Measurements from ENCODE around the gene NCKIPSD.

The NCKIPSD gene

GRCh38 chr3:48678566-48679380 is 6.9 kb downstream of the NCKIPSD start:
- DNase-seq = no peak

DNA sequence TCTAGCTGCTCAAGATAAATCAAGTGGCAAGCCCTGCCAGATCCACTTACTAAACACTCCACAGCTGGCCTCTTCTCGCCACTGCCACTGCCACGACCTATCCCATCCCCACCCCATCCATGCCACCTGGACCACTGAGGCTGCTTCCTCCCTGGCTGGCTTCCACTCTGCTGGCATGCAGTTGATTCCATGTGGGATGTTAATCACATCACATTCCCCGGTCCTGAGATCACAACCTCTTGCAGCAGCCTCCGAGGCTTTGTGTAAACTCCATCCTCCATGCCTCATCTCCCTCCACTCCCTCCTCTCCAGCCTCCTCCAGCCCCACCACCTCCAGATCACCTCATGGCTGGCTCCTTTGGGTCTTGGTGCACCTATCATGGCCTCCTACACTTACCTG is 7.7 kb downstream of the NCKIPSD start:
- DNase-seq = no peak

GRCh38 chr3:48674505-48674904 is 11.2 kb downstream of the NCKIPSD start:
- DNase-seq = no peak

DNA sequence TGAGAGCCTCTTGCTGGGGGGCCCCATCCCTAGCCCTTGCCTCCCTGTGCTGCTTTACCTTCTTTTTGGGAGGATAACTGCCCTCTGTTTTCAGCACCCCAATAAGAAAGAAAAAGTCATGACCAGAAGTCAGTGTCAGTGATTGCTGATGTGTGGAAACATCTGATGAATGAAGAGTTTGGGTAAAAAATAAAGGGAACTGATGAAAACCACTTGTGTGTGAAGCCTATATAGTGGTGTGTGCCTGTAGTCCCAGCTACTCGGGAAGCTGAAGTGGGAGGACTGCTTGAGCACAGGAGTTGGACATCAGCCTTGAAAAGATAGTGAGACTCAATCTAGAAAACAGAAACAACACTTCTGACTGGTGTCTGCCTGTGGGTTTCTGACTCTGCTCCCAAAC is 13.2 kb downstream of the NCKIPSD start:
- DNase-seq = no peak

GRCh38 chr3:48664929-48665328 is 20.8 kb downstream of the NCKIPSD start:
- DNase-seq = no peak

GRCh38 chr3:48664313-48664644 is 21.4 kb downstream of the NCKIPSD start:
- DNase-seq = no peak

GRCh38 chr3:48663489-48664312 is 22.0 kb downstream of the NCKIPSD start:
- DNase-seq = peak; percentile 71 to 98 (median 93)

GRCh38 chr3:48662753-48663488 is 22.8 kb downstream of the NCKIPSD start, which contains the start of gene CELSR3:
Gene CELSR3, minus strand, starts transcription at chr3:48662886. Its CDS starts 252 bp downstream, at chr3:48662634.
- DNase-seq = peak in 13 of 14 donors; percentile 4 to 85 (median 64)

DNA sequence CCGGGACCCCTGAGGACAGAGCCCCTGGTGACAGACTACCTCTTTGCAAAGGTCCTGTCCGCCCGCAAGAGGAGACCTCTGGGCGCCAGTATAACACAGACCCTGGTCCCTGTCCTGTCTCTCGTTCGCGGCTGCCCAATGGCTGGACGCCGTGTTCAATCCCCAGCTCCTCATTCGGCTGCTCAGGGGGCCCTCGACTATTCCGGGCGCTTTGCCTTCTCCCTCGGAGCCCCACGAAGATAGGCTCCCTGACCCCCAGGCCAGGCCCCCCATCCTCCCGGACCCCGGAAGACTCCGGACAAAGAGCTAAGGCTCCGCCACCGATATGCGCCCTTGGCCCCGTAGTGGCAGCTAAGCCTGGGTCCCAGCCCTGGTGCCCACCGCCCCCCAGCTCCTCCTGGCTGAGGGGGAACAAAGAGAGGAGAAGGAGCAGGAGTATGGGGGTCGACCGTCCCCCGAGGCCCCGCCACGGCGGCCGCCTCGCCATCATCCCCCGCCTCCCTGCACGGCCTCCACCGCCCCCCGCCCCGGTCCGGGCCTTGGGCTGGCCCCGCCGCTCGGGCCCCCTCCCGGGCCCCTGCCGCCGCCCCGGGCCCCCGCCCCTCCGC is 23.5 kb downstream of the NCKIPSD start:
- peak in 2 of 14 donors; percentile 27 to 39 for DNase-seq

DNA sequence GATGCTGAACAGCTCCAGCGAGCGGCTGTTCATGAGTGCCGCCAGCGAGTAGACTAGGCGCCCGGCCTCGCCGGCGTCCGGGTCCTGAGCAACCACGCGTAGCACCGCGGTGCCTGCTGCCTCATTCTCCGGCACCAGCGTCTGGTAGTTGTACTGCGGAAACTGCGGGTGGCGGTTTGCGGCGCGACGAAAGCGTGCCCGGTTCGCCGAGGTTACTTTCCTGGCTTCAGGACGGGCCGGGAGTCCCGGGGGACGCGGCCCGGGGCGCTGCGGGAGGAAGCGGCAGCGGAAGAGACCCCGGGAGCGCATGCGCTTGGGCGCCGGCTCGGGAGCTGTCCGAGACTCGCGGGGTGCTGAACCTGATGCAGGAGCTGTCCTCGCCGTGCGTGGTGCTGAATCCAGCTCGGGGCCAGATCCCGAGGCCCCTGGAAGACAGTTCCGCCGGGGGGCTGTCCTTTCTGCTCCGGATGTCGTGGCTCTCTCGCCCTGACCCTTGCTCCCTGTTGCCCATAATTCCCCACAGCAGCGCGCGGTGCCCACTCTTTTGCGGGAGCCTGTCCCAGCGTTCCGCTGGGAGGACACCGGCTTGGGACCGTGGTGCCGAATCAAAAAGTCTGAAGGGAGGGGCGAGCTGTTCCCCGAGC is 24.1 kb downstream of the NCKIPSD start:
- DNase-seq = peak in 12 of 14 donors; percentile 33 to 81 (median 52)

- no peak for DNase-seq
These were observed 24.8 kb downstream of the NCKIPSD start for GRCh38 chr3:48660800-48661400.

GRCh38 chr3:48656841-48657281 is 28.9 kb downstream of the NCKIPSD start:
- DNase-seq = no peak

DNA sequence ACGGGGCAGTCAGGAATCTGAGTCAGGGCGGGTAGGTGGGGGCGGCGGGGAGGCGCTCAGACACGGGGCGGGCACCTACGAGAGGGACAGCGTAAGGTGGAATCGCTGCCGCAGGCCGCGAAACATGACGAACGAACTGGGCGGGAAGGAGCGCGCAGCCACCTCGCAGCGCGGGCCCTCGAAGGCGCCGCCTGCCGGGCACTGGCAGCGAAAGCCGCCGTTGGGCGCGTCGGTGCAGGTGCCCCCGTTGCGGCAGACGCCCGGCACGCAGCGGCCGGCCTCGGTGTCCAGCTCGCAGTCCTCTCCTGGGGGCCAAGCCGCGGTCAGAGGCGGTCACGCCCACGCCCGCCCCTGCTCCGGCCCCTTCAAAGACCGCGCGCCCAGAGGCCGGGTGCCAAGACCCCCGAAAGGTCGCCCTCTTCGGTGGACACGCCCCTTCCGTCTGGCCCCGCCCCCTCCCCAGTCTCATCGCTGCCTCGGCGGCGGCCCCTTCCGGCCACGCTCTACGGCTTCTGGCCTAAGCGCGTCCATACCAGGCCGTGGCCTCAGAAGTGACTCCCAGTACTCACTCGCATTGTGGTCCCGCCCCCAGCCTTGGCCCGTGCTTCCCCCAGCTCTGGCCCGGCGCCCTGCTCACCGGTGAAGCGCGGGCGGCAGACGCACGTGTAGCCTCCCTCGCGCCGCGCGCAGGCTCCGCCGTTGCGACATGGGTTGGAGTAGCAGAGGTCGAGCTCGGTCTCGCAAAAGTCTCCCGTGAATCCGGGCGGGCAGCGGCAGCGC is 29.5 kb downstream of the NCKIPSD start:
- DNase-seq = peak in 11 of 14 donors; percentile 11 to 58 (median 30)

- no peak for DNase-seq
These were observed 30.1 kb downstream of the NCKIPSD start for GRCh38 chr3:48655606-48656005.

DNA sequence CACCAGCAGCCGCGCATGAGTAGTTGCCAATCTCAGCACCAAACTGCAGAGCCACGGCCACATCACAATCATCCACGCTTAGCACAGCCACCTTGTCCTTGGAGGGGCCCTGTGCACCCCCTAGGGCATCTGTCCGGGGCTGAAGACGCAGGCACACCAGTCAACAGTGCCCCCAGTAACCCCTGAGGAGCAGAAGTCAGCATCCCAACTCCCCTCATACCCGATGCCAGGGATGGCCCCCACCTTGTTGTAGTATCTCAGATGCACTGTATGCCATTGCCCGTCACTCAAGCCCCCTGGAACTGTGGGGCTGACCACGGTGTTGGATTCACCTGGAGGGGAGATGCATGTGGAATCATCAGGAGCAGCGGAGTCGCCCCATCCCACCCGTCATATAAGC is 30.7 kb downstream of the NCKIPSD start:
- DNase-seq = no peak

DNA sequence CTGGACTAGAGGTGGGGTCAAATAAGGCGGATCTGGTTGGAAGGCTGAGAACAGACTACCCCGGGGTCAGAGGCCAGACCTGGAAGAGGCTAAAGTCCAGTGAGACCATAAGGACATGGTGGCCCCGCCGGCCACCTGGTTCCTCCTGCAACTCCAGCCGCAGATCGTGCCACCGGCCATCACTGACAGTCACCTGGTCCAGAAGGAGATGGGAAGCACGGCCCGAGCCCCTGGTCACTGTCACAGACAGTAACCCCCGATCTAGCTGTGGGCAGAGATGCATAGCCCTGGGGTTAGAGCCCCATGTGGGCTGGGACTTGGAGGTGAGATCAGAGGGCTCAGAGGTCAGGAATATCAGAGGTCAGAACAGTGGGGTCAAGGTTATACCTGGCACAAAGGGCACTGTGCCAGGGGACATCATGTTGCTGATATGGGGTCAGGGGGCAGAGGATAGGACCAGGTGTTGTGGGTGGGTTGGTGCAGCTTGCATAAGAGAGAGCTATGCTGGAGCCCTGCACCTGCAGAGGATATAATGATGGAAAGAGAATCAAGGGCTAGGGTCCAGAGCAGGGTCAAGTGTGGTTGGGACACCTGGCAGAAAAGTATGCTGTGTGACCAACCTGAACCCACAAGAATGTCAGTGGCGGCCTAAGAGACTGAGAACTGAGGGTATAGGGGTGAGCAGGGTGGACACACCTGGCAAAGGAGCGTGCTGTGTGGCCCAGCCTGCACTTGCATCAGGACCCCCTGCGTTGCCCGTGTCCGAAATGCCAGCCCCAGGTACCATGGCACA is 32.6 kb downstream of the NCKIPSD start:
- DNase-seq = no peak

- no peak for DNase-seq
These were observed 33.9 kb downstream of the NCKIPSD start for GRCh38 chr3:48651771-48652170.

DNA sequence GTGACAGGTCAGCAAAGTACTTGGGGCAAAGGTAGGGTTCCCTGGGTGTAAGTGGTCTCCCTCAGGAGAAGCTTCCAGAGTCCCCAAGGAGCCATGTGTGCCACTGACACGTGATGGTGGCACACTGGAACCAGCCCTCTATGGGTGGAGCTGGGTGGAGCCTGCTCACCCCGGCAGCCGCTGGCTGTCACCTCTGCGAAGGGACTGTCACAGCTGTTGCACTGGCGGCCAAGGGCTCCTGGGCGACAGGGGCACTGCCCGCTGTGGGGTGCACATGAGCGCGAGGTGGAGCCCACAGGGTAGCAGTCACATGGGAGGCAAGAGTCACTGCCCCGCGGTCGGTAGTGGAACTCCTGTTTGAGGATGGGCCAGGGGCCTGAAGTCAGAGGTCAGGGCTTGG is 35.0 kb downstream of the NCKIPSD start:
- DNase-seq = no peak

DNA sequence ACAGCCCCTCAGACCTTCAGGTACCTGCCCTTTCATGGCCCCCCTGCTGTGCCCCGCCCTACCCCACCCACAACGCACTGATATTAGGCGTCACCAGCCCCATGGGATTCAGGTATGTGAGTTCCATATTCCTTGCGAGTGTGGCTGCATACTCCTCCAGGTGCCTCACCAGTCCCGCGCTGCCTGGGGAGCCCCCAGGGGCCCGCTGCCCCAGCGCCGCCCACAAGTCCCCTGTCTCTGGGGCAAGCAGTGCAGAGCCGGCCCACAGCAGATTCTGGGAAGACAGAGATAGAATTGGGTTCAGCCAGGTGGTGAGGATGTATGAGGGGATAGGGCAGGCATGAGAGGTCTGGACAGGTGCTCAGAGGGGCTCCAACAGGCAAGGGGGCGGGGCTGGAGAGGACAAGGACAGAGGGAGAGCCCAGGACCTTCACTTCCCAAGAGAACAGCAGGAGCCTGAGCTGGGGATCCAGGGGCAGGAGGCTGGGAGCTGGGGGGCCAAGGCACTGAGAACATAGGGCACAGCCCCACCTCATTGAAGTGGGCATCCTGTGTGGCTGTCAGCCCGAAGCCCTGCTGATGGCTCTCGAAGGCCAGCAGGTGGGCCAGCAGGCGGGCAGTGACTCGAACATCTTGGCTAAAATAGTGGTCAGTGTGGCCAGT is 37.4 kb downstream of the NCKIPSD start:
- DNase-seq = no peak

All from C1 segment of cervical spinal cord (tissue), 14 donors.